Subcutaneous abdominal adipose tissue (tissue), 5 donors: ENCODE data around the gene NRIP2.
A peak's percentile ranks its signal among the peaks of the same experiment; 100 is the strongest.

Experiments used
- H3K27ac ChIP-seq: one replicate; pipeline ENCODE4 v1.7.0; 2013; ENCODE audit warnings: low read depth, mild to moderate bottlenecking, inconsistent platforms, low read length, moderate library complexity
- H3K27me3 ChIP-seq, 5 donors: one replicate each; pipeline ENCODE4 v1.7.0; 2013; ENCODE audit warnings: low read length in 5 of 5, inconsistent platforms in 1 of 5; ENCODE audit not compliant: control insufficient read depth in 5 of 5, insufficient read depth in 4 of 5
- H3K36me3 ChIP-seq, 5 donors: one replicate each; pipeline ENCODE4 v1.7.0; 2013; ENCODE audit warnings: low read length in 5 of 5; ENCODE audit not compliant: control insufficient read depth in 5 of 5, insufficient read depth in 5 of 5
- H3K4me1 ChIP-seq, 5 donors: one replicate each; pipeline ENCODE4 v1.7.0; 2013; ENCODE audit warnings: low read length in 5 of 5, mild to moderate bottlenecking in 3 of 5, moderate library complexity in 1 of 5; ENCODE audit not compliant: control insufficient read depth in 5 of 5, insufficient read depth in 5 of 5
- H3K4me3 ChIP-seq, 5 donors: one replicate each; pipeline ENCODE4 v1.7.0; 2013; ENCODE audit warnings: low read length in 5 of 5, low read depth in 1 of 5
- H3K9ac ChIP-seq, 5 donors: one replicate each; pipeline ENCODE4 v1.7.0; 2013; ENCODE audit warnings: low read length in 5 of 5, mild to moderate bottlenecking in 4 of 5, moderate library complexity in 3 of 5
- H3K9me3 ChIP-seq, 5 donors: one replicate each; pipeline ENCODE4 v1.7.0; 2013; ENCODE audit warnings: low read length in 5 of 5; ENCODE audit not compliant: control insufficient read depth in 5 of 5
- donor health status: healthy.
- donor health status: healthy.
- donor health status: healthy.
- donor health status: healthy.
- donor health status: healthy.

NRIP2 gene

DNA sequence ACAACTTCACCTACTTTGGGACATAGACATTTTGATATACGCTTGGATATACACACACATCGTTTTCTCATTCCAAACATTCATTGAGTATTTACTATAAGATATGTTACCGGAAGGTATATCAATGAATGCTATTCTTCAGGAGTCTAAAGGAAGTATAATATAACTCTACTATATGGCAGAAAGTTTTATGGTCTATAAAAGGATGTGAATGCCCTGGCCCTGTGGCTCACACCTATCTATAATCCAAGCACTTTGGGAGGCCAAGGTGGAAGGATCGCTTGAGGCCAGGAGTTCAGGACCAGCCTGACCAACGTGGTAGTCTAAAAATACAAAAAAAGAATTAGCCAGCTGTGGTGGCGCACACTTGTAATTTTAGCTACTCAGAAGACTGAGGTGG is 5.6 kb downstream of the NRIP2 start:
- H3K4me3 ChIP-seq: no peak overlapping the region
- H3K36me3 ChIP-seq: peaks cover 10 to 76% (median 62%) of the 10 kb centered on the region in 5 donors
- H3K9me3 ChIP-seq: no peaks in the 10 kb centered on the region
- no peak overlapping the region for H3K27ac ChIP-seq
- peaks cover 0 to 7% (median under 1%) of the 10 kb centered on the region in 5 donors for H3K4me1 ChIP-seq
- H3K27me3 ChIP-seq: peaks cover 0 to 5% (median 1%) of the 10 kb centered on the region in 5 donors
- no peak overlapping the region for H3K9ac ChIP-seq

DNA sequence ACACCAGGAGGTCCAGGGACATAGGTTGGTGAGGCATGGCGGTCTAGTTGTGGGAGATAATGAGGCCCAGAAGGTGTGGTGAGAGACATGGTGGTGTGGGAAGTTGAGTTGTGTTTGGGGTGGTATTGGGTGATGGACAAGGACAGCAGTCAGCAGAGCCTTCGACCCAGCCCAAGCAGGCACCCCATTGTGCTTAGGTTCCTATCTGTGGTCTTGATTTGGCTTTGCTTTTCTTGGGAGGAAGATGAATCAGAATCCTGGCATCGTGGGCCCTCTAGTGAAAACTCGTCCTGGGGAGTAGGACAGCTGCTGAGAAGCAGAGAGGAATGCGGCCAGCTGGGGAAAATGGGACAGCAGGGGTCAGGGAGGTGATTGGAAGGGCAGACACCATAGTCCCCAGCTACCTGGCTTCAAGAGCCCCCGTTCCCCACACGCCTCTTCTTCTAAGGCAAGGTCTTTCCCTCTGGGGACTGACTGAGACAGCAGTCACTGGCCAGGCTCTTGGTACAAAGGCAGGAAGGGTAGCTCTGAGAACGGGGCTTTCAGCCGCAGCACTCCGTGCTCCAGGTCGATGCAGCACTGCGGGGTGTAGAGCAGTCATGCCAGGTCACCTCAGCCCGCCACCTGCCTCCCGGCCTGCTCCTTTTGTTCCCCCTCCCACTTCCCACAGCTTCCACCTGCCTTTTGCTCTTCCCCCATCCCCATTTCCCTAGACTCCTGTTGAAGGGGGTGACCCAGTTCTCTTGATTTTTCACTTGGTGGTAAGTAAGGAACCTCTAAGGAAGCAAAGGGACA is 7.9 kb downstream of the NRIP2 start:
- Histone ChIP-seq H3K27ac (no peak overlapping the region), H3K4me3 (no peak overlapping the region), H3K4me1 (no peaks in the 10 kb centered on the region), H3K9me3 (no peaks in the 10 kb centered on the region), H3K27me3 (no peaks in the 10 kb centered on the region), H3K9ac (no peak overlapping the region), H3K36me3 (peaks cover 18 to 95% (median 82%) of the 10 kb centered on the region in 5 donors)

DNA sequence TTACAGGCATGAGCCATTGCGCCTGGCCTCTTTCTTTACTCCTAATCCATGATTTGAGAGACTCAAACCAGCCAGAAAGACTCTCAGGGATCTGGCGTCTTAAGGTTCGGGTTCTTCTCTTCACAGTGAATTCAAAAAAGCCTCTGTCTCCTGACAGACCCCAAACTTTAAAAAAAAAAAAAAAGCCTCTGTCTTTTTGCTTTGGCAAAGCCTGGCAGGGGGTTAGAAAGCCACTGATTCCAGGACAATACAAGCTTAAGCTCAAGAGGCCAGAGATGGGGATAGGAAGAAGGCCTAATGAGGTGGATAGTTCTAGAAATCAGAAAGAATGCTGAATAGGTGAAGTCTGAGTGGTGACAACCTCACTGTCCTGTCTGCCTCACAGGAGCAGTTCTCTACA is 8.8 kb downstream of the NRIP2 start:
- Histone ChIP-seq H3K9me3 (no peaks in the 10 kb centered on the region), H3K9ac (no peak overlapping the region), H3K4me1 (no peaks in the 10 kb centered on the region), H3K36me3 (peaks cover 18 to 96% (median 85%) of the 10 kb centered on the region in 5 donors), H3K27ac (no peak overlapping the region), H3K4me3 (no peak overlapping the region), H3K27me3 (no peaks in the 10 kb centered on the region)

DNA sequence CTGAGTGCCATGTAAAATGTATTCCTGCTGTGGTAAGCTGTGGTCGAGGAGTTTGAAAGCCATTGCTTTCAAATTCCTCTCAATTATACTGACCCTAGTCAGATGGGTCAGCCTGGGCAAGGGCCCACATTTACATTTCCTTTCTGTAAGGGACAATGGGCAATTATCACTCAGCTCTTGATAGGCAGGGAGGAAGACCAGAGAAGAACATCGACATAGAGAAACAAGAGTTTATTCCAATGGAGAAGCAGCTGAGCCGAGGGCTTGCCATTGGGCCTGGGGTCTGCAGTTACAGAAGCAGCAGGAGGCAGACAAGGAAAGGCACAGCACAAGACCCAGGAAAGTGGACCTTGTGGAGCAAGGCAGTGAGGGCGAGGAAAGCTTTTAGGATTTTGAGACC is 9.7 kb downstream of the NRIP2 start:
- Histone ChIP-seq H3K36me3 (peaks cover 18 to 97% (median 83%) of the 10 kb centered on the region in 5 donors), H3K9ac (no peak overlapping the region), H3K4me1 (no peaks in the 10 kb centered on the region), H3K4me3 (no peak overlapping the region), H3K9me3 (no peaks in the 10 kb centered on the region), H3K27me3 (no peaks in the 10 kb centered on the region), H3K27ac (no peak overlapping the region)

DNA sequence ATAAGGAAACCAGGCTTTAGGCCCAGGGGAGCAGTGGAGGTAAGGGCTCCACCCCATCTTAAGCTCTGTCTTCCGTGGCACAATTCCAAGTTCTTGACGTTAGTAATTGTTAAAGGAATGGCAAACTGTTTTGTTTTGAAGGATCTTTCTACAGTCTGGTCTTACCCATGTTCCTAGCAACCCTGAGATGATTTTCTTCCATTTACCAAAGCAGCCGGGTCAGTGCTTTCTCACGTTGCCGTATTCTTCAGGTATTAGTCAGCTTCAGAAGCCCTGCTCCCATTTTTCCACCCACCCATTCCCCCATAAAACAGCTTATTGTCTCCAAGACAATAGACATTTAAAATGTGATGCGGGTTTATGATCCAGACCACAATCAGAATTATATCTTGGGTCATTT is 10.3 kb downstream of the NRIP2 start:
- Histone ChIP-seq H3K9ac (no peak overlapping the region), H3K27me3 (no peaks in the 10 kb centered on the region), H3K4me3 (no peak overlapping the region), H3K27ac (no peak overlapping the region), H3K4me1 (no peaks in the 10 kb centered on the region), H3K9me3 (no peaks in the 10 kb centered on the region), H3K36me3 (peaks cover 18 to 99% (median 87%) of the 10 kb centered on the region in 5 donors)

DNA sequence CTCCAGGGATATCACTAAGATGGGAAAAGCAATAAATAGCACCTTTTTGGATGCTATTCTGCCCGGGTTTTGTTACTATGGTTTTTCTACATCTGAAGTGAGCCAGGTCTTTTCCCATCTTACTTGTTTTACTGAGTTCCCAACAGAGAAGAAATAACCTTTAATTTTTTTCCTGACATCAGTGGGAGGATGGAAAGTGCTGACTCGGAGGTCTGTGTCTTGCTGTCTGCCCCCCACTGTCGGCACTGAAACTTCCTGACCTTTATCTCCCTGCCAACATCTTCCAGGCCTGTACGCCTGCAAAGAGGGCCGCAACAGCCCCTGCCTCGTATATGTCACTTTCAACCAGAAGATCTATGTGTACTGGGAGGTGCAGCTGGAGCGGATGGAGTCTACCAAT is 11.4 kb downstream of the NRIP2 start:
- Histone ChIP-seq H3K9ac (no peak overlapping the region), H3K27me3 (no peaks in the 10 kb centered on the region), H3K4me3 (no peak overlapping the region), H3K36me3 (peaks cover 14 to 99% (median 92%) of the 10 kb centered on the region in 5 donors), H3K9me3 (no peaks in the 10 kb centered on the region), H3K4me1 (no peaks in the 10 kb centered on the region), H3K27ac (no peak overlapping the region)

DNA sequence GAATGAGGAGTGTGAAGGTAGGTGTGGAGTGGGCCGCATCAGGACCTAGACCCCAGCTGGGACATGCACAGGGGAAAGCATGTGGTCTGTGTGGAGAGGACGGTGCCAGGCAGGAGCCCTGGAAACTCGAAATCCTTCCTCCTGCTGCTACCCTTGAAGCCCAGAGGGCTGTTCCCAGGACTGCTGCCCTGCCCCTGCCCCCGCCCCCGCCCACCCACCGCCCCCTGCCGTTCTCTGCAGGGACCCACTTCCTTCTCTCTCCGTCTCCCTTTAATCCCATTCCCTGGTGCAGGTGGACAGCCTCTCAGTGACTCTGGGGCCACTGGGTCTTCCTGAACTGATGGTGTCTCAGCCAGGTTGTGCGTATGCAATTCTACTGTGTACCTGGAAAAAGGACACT is 14.4 kb downstream of the NRIP2 start:
- Histone ChIP-seq H3K9me3 (no peaks in the 10 kb centered on the region), H3K27ac (no peak overlapping the region), H3K27me3 (no peaks in the 10 kb centered on the region), H3K4me1 (no peaks in the 10 kb centered on the region), H3K36me3 (peaks cover 14 to 91% (median 79%) of the 10 kb centered on the region in 5 donors), H3K9ac (no peak overlapping the region), H3K4me3 (no peak overlapping the region)

DNA sequence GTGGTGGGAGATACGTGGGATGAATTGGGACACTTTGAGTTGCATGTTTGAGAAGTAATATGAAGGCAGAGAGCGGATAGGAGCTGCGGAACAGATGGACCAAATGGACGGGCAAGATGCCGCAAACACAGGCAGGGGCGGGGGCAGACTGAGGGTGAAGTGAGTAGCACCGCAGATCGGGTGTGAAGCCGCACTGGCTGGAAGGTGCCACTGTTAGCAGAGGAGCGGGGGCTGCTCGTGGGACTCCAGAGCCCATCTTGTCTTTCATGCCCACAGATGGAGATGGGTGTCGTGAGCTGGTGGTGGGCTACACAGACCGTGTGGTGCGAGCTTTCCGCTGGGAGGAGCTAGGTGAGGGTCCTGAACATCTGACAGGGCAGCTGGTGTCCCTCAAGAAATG is 15.0 kb downstream of the NRIP2 start:
- Histone ChIP-seq H3K27me3 (no peaks in the 10 kb centered on the region), H3K36me3 (peaks cover 12 to 88% (median 73%) of the 10 kb centered on the region in 5 donors), H3K4me3 (no peak overlapping the region), H3K9me3 (no peaks in the 10 kb centered on the region), H3K4me1 (no peaks in the 10 kb centered on the region), H3K9ac (no peak overlapping the region), H3K27ac (no peak overlapping the region)

DNA sequence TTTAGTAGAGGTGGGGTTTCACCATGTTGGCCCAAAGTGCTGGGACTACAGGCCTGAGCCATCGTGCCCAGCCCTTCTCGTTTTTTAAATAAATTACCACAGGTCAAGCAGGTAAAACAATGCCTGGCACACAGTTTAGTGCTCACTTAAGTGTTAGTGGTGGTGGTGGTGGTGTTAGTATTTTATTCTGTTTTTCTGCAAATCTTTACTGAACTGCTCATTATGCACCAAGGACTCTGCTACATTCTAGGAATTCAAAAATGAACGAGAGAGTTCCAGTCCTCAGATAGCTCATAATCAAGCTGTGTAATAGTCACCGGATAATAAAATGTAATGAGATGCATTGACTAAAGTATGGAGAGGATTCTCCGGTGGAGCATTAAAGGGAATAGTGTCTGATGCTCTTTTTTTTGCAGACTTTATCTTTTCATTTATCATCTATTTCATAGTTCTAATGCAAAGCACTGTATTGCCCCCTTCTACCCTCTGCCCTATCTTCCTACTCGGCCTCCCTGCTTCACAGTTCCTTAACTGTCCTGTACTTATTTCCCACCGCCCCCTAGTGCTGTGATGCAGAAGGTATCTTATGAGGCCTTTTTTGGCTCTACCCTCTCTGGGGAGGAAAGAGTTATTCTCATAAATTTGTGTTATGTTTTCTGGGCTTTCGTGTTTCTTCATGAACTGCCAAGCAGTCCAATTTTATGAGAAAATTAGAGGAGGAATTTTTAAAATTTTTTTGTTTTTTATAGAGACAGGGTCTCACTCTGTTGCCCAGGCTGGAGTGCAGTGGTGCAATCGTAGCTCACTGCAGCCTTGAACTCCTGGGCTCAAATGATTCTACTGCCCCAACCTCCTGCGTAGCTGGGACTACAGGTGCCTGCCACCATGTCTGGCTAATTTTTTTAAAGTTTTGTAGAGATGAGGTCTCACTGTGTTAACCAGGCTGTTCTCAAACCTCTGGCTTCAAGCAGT is 21.3 kb downstream of the NRIP2 start:
- peak overlapping the region; percentile 94 for H3K27ac ChIP-seq
- H3K9ac ChIP-seq: peak overlapping the region; percentile 65 to 88 (median 84)
- H3K4me3 ChIP-seq: peak overlapping the region; percentile 77 to 99 (median 91)
- H3K9me3 ChIP-seq: no peaks in the 10 kb centered on the region
- H3K4me1 ChIP-seq: peaks cover 7 to 27% (median 22%) of the 10 kb centered on the region in 5 donors
- no peaks in the 10 kb centered on the region for H3K27me3 ChIP-seq
- peaks cover 0 to 26% (median 16%) of the 10 kb centered on the region in 5 donors for H3K36me3 ChIP-seq
